SK-N-SH (cell line): ENCODE results near the gene RNASEH2B. TPM values are rescaled to one million over a fixed set of nuclear protein-coding genes. Genes with fewer than 3 reads are reported as not detected.

Source experiments
- CTCF ChIA-PET: fragments of 300-600, 350-600 bp; formaldehyde crosslinking; extraction: SDS; loops from one replicate; lab custom pipeline; 2021; lab: Yijun Ruan, JAX
- POLR2A ChIA-PET: fragments of 350-600 bp; sonication (Branson Sonifier 250); formaldehyde crosslinking; extraction: SDS; loops from one replicate; lab custom pipeline; 2020; ENCODE audit warnings: antibody characterized with exemption, inconsistent platforms; lab: Yijun Ruan, JAX
- DNase-seq: peaks from one replicate; pipeline ENCODE4 v3.0.0; 2012
- H2AFZ ChIP-seq: fragments of 200-600 bp; sonication (generic); 2 replicates; pipeline ENCODE4 v1.8.1; 2016; ENCODE audit warnings: antibody characterized with exemption, mild to moderate bottlenecking, low read depth
- H3F3A ChIP-seq: fragments of 200-600 bp; sonication (generic); replicated peaks from 2 replicates; pipeline ENCODE3; 2016; ENCODE audit warnings: antibody characterized with exemption, mild to moderate bottlenecking; ENCODE audit not compliant: insufficient read depth
- H3K27ac ChIP-seq, 2 experiments: fragments of 200-500 bp in 1 of 2; fragments of 200-600 bp in 1 of 2; sonication (Bioruptor generic) in 1 of 2; sonication (generic), shearing (Covaris generic) in 1 of 2; 2 replicates each; pipeline versions ENCODE4 v1.5.1 to v1.6.1; 2014 to 2016; ENCODE audit warnings: low read depth in 2 of 2, inconsistent platforms in 1 of 2, low read length in 1 of 2, mild to moderate bottlenecking in 1 of 2, mixed read lengths in 1 of 2
- H3K27me3 ChIP-seq: fragments of 200-600 bp; sonication (generic), shearing (Covaris generic); 2 replicates; pipeline ENCODE4 v1.6.1; 2016; ENCODE audit warnings: mixed run types; ENCODE audit not compliant: insufficient read depth
- H3K36me3 ChIP-seq, 2 experiments: fragments of 200-500 bp in 1 of 2; fragments of 200-600 bp in 1 of 2; sonication (Bioruptor generic) in 1 of 2; sonication (generic) in 1 of 2; replicated peaks in 1 of 2; 2 replicates each; pipeline versions ENCODE3 to v1.5.1; 2014 to 2016; ENCODE audit warnings: low read length in 1 of 2, mild to moderate bottlenecking in 1 of 2; ENCODE audit not compliant: insufficient read depth in 2 of 2, control insufficient read depth in 1 of 2
- H3K4me1 ChIP-seq, 2 experiments: fragments of 200-500 bp in 1 of 2; fragments of 200-600 bp in 1 of 2; sonication (Bioruptor generic) in 1 of 2; sonication (generic), shearing (Covaris generic) in 1 of 2; 2 replicates each; pipeline versions ENCODE4 v1.5.1 to v1.6.1; 2014 to 2016; ENCODE audit warnings: low read depth in 1 of 2, low read length in 1 of 2, mixed run types in 1 of 2; ENCODE audit not compliant: insufficient read depth in 2 of 2, control insufficient read depth in 1 of 2
- H3K4me2 ChIP-seq: fragments of 200-600 bp; sonication (generic), shearing (Covaris generic); 2 replicates; pipeline ENCODE4 v1.6.1; 2017; ENCODE audit warnings: mixed run types
- H3K4me3 ChIP-seq, 2 experiments: fragments of 200-500 bp in 1 of 2; fragments of 200-600 bp in 1 of 2; sonication (Bioruptor generic) in 1 of 2; sonication (generic), shearing (Covaris generic) in 1 of 2; 2 replicates each; pipeline versions ENCODE4 v1.5.1 to v1.8.1; 2014 to 2016; ENCODE audit warnings: low read depth in 2 of 2, inconsistent platforms in 1 of 2, low read length in 1 of 2, mild to moderate bottlenecking in 1 of 2, mixed read lengths in 1 of 2, moderate library complexity in 1 of 2
- H3K79me2 ChIP-seq: fragments of 200-600 bp; sonication (generic); 2 replicates; pipeline ENCODE4 v1.8.1; 2017; ENCODE audit warnings: mild to moderate bottlenecking; ENCODE audit not compliant: insufficient read depth
- H3K9ac ChIP-seq: fragments of 200-600 bp; sonication (generic); 2 replicates; pipeline ENCODE4 v1.6.1; 2017; ENCODE audit warnings: mixed run types
- H3K9me2 ChIP-seq: fragments of 200-600 bp; sonication (generic); 2 replicates; pipeline ENCODE4 v1.6.1; 2017; ENCODE audit warnings: mixed run types
- H3K9me3 ChIP-seq: fragments of 200-600 bp; sonication (generic); 2 replicates; pipeline ENCODE4 v1.6.1; 2017; ENCODE audit warnings: mixed run types, mild to moderate bottlenecking, moderate library complexity
- H4K20me1 ChIP-seq: fragments of 200-600 bp; sonication (generic); 2 replicates; pipeline ENCODE4 v1.6.1; 2017; ENCODE audit warnings: mild to moderate bottlenecking, mixed run types; ENCODE audit not compliant: insufficient read depth
- ELF1 ChIP-seq: IDR thresholded peaks from 2 replicates; pipeline ENCODE4 v1.4.0; 2012
- FOSL2 ChIP-seq: IDR thresholded peaks from 2 replicates; pipeline ENCODE4 v1.4.0; 2012; ENCODE audit warnings: low read depth, mild to moderate bottlenecking, moderate library complexity, borderline replicate concordance
- GATA2 ChIP-seq: sonication (generic); formaldehyde crosslinking; IDR thresholded peaks from 2 replicates; pipeline ENCODE4 v1.5.0; 2020; ENCODE audit warnings: mild to moderate bottlenecking, missing genetic modification reagents
- IRF3 ChIP-seq: fragments of 150-350 bp; IDR thresholded peaks from 2 replicates; pipeline ENCODE4 v1.6.1; 2016; ENCODE audit warnings: mild to moderate bottlenecking, low read depth, low read length
- JUND ChIP-seq: IDR thresholded peaks from 2 replicates; pipeline ENCODE4 v1.4.0; 2012
- MXI1 ChIP-seq: IDR thresholded peaks from 2 replicates; pipeline ENCODE4 v1.6.1; 2012; ENCODE audit warnings: mild to moderate bottlenecking, low read depth, low read length, improper control_type of control experiment
- NRF1 ChIP-seq: IDR thresholded peaks from 2 replicates; pipeline ENCODE4 v1.6.1; 2012; ENCODE audit warnings: low read depth, mild to moderate bottlenecking, low read length
- PBX3 ChIP-seq: IDR thresholded peaks from 2 replicates; pipeline ENCODE4; 2012
- POLR2AphosphoS5 ChIP-seq: IDR thresholded peaks from 2 replicates; pipeline ENCODE4 v1.6.1; 2012; ENCODE audit warnings: low read depth, low read length
- RAD21 ChIP-seq: IDR thresholded peaks from 2 replicates; pipeline ENCODE4 v1.6.1; 2012; ENCODE audit warnings: mild to moderate bottlenecking, low read length
- RCOR1 ChIP-seq: fragments of 150-350 bp; IDR thresholded peaks from 2 replicates; pipeline ENCODE4 v1.6.1; 2017; ENCODE audit warnings: antibody characterized with exemption, low read length
- REST ChIP-seq: IDR thresholded peaks from 2 replicates; pipeline ENCODE4 v1.6.1; 2012; ENCODE audit warnings: mild to moderate bottlenecking, low read depth, low read length, moderate library complexity
- RFX5 ChIP-seq: IDR thresholded peaks from 2 replicates; pipeline ENCODE4 v1.6.1; 2012; ENCODE audit warnings: mild to moderate bottlenecking, improper control_type of control experiment, low read length
- TCF12 ChIP-seq: IDR thresholded peaks from 2 replicates; pipeline ENCODE4 v1.4.0; 2012
- TEAD4 ChIP-seq: IDR thresholded peaks from 2 replicates; pipeline ENCODE4 v1.4.0; 2012; ENCODE audit warnings: mild to moderate bottlenecking, borderline replicate concordance; ENCODE audit not compliant: insufficient read depth
- ZBTB33 ChIP-seq: IDR thresholded peaks from 2 replicates; pipeline ENCODE4 v1.4.0; 2012; ENCODE audit warnings: low read depth, borderline replicate concordance
- WGBS: methylation state at CpG from one replicate; pipeline ENCODE4 v1.1.6; 2017; ENCODE audit warnings: low lambda C conversion rate; 5-methylcytosine and 5-hydroxymethylcytosine counted together
- polyA plus RNA-seq, 3 experiments: library from polyadenylated mRNA; depleted of rRNA; stranded (reverse); fragments of >200 nt; gene quantifications; 2 replicates each; pipeline ENCODE4 v1.2.3, GENCODE V29; 2012

RNASEH2B gene
- polyA plus RNA-seq, 1 of the 3 experiments (the other 2 are of a cell fraction), result 13.0 TPM

GRCh38 chr13:50940509-50940908 is 30.9 kb downstream of the RNASEH2B start:
- Histone ChIP-seq H3K9me2 (no peaks in the 10 kb centered on the region), H4K20me1 (no peaks in the 10 kb centered on the region), H3K27me3 (no peaks in the 10 kb centered on the region), H3K79me2 (no peaks in the 10 kb centered on the region), H3K4me3 (no peak overlapping the region), H3K27ac (no peak overlapping the region), H3K9ac (no peak overlapping the region), H3F3A (no peaks in the 10 kb centered on the region), H3K4me1 (no peaks in the 10 kb centered on the region), H3K9me3 (no peaks in the 10 kb centered on the region), H2AFZ (no peak overlapping the region), H3K36me3 (peaks cover 11 to 15% of the 10 kb centered on the region in 2 experiments), H3K4me2 (no peak overlapping the region)
- ChIA-PET CTCF (no interaction called here), POLR2A (no interaction called here)
- no peak for DNase-seq
- 90% methylated on average over 2 of the region's 2 CpGs for WGBS
- TF ChIP-seq RAD21 (no peak), MXI1 (no peak), TCF12 (no peak), TEAD4 (no peak), GATA2 (no peak), REST (no peak), JUND (no peak), ELF1 (no peak)

GRCh38 chr13:50941146-50941545 is 31.6 kb downstream of the RNASEH2B start:
- Histone ChIP-seq H3K27me3 (no peaks in the 10 kb centered on the region), H3K4me2 (no peak overlapping the region), H4K20me1 (no peaks in the 10 kb centered on the region), H3K9me3 (no peaks in the 10 kb centered on the region), H3K36me3 (peaks cover 16 to 19% of the 10 kb centered on the region in 2 experiments), H3K4me3 (no peak overlapping the region), H3K79me2 (no peaks in the 10 kb centered on the region), H2AFZ (no peak overlapping the region), H3K9me2 (no peaks in the 10 kb centered on the region), H3F3A (no peaks in the 10 kb centered on the region)
- 92% methylated on average over 2 of the region's 2 CpGs for WGBS
- DNase-seq, result no peak
- CTCF ChIA-PET, result no interaction called here
- TF ChIP-seq PBX3, result no peak
- TF ChIP-seq GATA2, result no peak
- no peak for TF ChIP-seq IRF3
- TF ChIP-seq TEAD4, result no peak
- TF ChIP-seq FOSL2, result no peak
- TF ChIP-seq NRF1, result no peak
- no peak for TF ChIP-seq REST
- TF ChIP-seq JUND, result no peak
- TF ChIP-seq ZBTB33, result no peak
- no peak for TF ChIP-seq RFX5
- TF ChIP-seq POLR2AphosphoS5, result no peak
- no peak for TF ChIP-seq RCOR1
- TF ChIP-seq, all 33 proteins: peak for 0
- no peak overlapping the region for H3K27ac ChIP-seq
- POLR2A ChIA-PET, result no interaction called here
- no peak overlapping the region for H3K9ac ChIP-seq
- no peaks in the 10 kb centered on the region for H3K4me1 ChIP-seq
